Tibial nerve (tissue), 4 donors: ENCODE data around the gene DAB1. TPM values are rescaled to one million over a fixed set of nuclear protein-coding genes. Genes with fewer than 3 reads are reported as not detected.

ENCODE experiments used
- DNase-seq, 2 donors: peaks; one replicate each; pipeline ENCODE4 v3.0.0-alpha.2; 2019; ENCODE audit warnings: low spot score in 2 of 2
- H3K27ac ChIP-seq, 4 donors: fragments of 200-600 bp; sonication (generic) in 3 of 4; one replicate each; pipeline ENCODE4 v1.5.1; 2017 to 2019; ENCODE audit warnings: mild to moderate bottlenecking in 1 of 4
- H3K27me3 ChIP-seq, 2 donors: fragments of 200-600 bp; sonication (generic) in 1 of 2; one replicate each; pipeline versions ENCODE4 v1.5.1 to v1.6.0; 2017 to 2019
- H3K36me3 ChIP-seq, 3 donors: fragments of 200-600 bp; sonication (generic); one replicate each; pipeline ENCODE4 v1.5.1; 2018 to 2019
- H3K4me1 ChIP-seq, 4 donors: fragments of 200-600 bp; sonication (generic) in 3 of 4; one replicate each; pipeline ENCODE4 v1.5.1; 2017 to 2019
- H3K4me3 ChIP-seq, 4 donors: fragments of 200-600 bp; sonication (generic) in 3 of 4; one replicate each; pipeline ENCODE4 v1.5.1; 2017 to 2019; ENCODE audit warnings: mild to moderate bottlenecking in 1 of 4, moderate library complexity in 1 of 4
- H3K9me3 ChIP-seq, 4 donors: fragments of 200-600 bp; sonication (generic) in 3 of 4; one replicate each; pipeline ENCODE4 v1.5.1; 2017 to 2019
- CTCF ChIP-seq, 5 experiments: fragments of 200-600 bp in 3 of 5; fragments of 450-650 bp in 2 of 5; sonication (generic) in 3 of 5; IDR thresholded peaks; one replicate each; pipeline ENCODE4 v1.5.1; 2016 to 2019; ENCODE audit warnings: antibody characterized with exemption in 5 of 5, mild to moderate bottlenecking in 3 of 5, moderate library complexity in 2 of 5
- EP300 ChIP-seq, 2 donors: sonication (generic); formaldehyde crosslinking; IDR thresholded peaks; one replicate each; pipeline ENCODE4 v1.6.1; 2017; ENCODE audit warnings: antibody characterized with exemption in 2 of 2, mild to moderate bottlenecking in 1 of 2
- POLR2A ChIP-seq, 2 donors: fragments of 450-650 bp; IDR thresholded peaks; one replicate each; pipeline ENCODE4 v1.6.1; 2017; ENCODE audit warnings: antibody characterized with exemption in 2 of 2, mild to moderate bottlenecking in 2 of 2, moderate library complexity in 2 of 2
- WGBS, 2 donors: methylation state at CpG; one replicate each; pipeline ENCODE4 v1.1.5; 2018; 5-methylcytosine and 5-hydroxymethylcytosine counted together
- total RNA-seq, 4 donors: library from RNA; depleted of rRNA; stranded (reverse); fragments of >200 nt; gene quantifications; one replicate each; pipeline ENCODE4 v1.1.0, GENCODE V29; 2016

Gene DAB1
- total RNA-seq, 4 donors from 2014 or later: 4.0 to 8.3 (median 4.4) TPM

GRCh38 chr1:57156907-57157306 lies 267.0 kb downstream of the DAB1 start:
- DNase-seq: no peak
- Histone ChIP-seq H3K27ac (no peak overlapping the region), H3K27me3 (no peaks in the 10 kb centered on the region), H3K4me3 (no peak overlapping the region), H3K36me3 (no peaks in the 10 kb centered on the region), H3K9me3 (no peaks in the 10 kb centered on the region), H3K4me1 (peaks cover 0 to 10% (median 5%) of the 10 kb centered on the region in 4 donors)
- 52 to 55% methylated on average over 3 of the region's 3 CpGs for WGBS, 2 donors
- TF ChIP-seq CTCF (IDR thresholded peaks at IDR 0.05) (no peak), EP300 (IDR thresholded peaks at IDR 0.05) (no peak), POLR2A (IDR thresholded peaks at IDR 0.05) (no peak)

GRCh38 chr1:57146100-57146499 lies 277.8 kb downstream of the DAB1 start:
- DNase-seq: no peak

GRCh38 chr1:57142999-57143398 lies 280.9 kb downstream of the DAB1 start:
- Histone ChIP-seq H3K4me3 (no peak overlapping the region), H3K4me1 (peaks cover 0 to 15% (median 0%) of the 10 kb centered on the region in 4 donors), H3K36me3 (no peaks in the 10 kb centered on the region), H3K27me3 (no peaks in the 10 kb centered on the region), H3K27ac (no peak overlapping the region), H3K9me3 (no peaks in the 10 kb centered on the region)
- WGBS, 2 donors: 66 to 78% methylated on average over 2 of the region's 2 CpGs
- DNase-seq: no peak
- TF ChIP-seq EP300 (IDR thresholded peaks at IDR 0.05) (no peak), CTCF (IDR thresholded peaks at IDR 0.05) (no peak), POLR2A (IDR thresholded peaks at IDR 0.05) (no peak)

More at GRCh38 chr1:57146100-57146499, 277.8 kb downstream of the DAB1 start:
- no peak overlapping the region for H3K27ac ChIP-seq
- TF ChIP-seq CTCF (IDR thresholded peaks at IDR 0.05) (no peak), EP300 (IDR thresholded peaks at IDR 0.05) (no peak), POLR2A (IDR thresholded peaks at IDR 0.05) (no peak)
- no peak overlapping the region for H3K4me3 ChIP-seq
- H3K4me1 ChIP-seq: no peaks in the 10 kb centered on the region
- H3K36me3 ChIP-seq: no peaks in the 10 kb centered on the region
- 56 to 69% methylated on average over 2 of the region's 2 CpGs for WGBS, 2 donors
- H3K9me3 ChIP-seq: no peaks in the 10 kb centered on the region
- H3K27me3 ChIP-seq: no peaks in the 10 kb centered on the region

GRCh38 chr1:57142169-57142568 lies 281.7 kb downstream of the DAB1 start:
- H3K27me3 ChIP-seq: no peaks in the 10 kb centered on the region
- 83 to 91% methylated on average over 2 of the region's 2 CpGs for WGBS, 2 donors
- H3K4me1 ChIP-seq: peaks cover 0 to 17% (median 0%) of the 10 kb centered on the region in 4 donors
- no peak overlapping the region for H3K27ac ChIP-seq
- no peak for DNase-seq
- H3K36me3 ChIP-seq: no peaks in the 10 kb centered on the region
- H3K9me3 ChIP-seq: no peaks in the 10 kb centered on the region
- no peak overlapping the region for H3K4me3 ChIP-seq
- TF ChIP-seq CTCF (IDR thresholded peaks at IDR 0.05) (no peak), POLR2A (IDR thresholded peaks at IDR 0.05) (no peak), EP300 (IDR thresholded peaks at IDR 0.05) (no peak)

GRCh38 chr1:57138432-57139078 lies 285.3 kb downstream of the DAB1 start:
- WGBS, 2 donors: 42 to 50% methylated on average over 2 of the region's 2 CpGs
- DNase-seq: no peak
- H3K9me3 ChIP-seq: no peaks in the 10 kb centered on the region

More at GRCh38 chr1:57138432-57139078, 285.3 kb downstream of the DAB1 start:
- Histone ChIP-seq H3K27me3 (no peaks in the 10 kb centered on the region), H3K27ac (peak overlapping the region in 2 of 4 donors; percentile 25 to 58), H3K4me3 (no peak overlapping the region), H3K36me3 (no peaks in the 10 kb centered on the region), H3K4me1 (peaks cover 0 to 17% (median 0%) of the 10 kb centered on the region in 4 donors)
- no peak for TF ChIP-seq CTCF (IDR thresholded peaks at IDR 0.05)
- no peak for TF ChIP-seq POLR2A (IDR thresholded peaks at IDR 0.05)
- no peak for TF ChIP-seq EP300 (IDR thresholded peaks at IDR 0.05)
